NCI-H2107 treated with DMSO at 0.1 percent for 48 hours (cell line): Measurements from ENCODE around the gene CATSPERD.
"Not testable (repeated sequence)": the region's sequence is repeated elsewhere in the genome, so short reads cannot be mapped to it uniquely, and the experiment has no call there.

ENCODE experiments used
- DNase-seq: peaks from one replicate; lab custom pipeline; 2025; ENCODE audit not compliant: unreplicated experiment; lab: John Stamatoyannopoulos, UW

Gene CATSPERD

GRCh38 chr19:5733172-5733571 lies 12.7 kb downstream of the CATSPERD start:
- DNase-seq, result not testable (repeated sequence)

GRCh38 chr19:5738423-5738822 lies 18.0 kb downstream of the CATSPERD start:
- no peak for DNase-seq

GRCh38 chr19:5742051-5742450 lies 21.6 kb downstream of the CATSPERD start:
- DNase-seq, result no peak

GRCh38 chr19:5743630-5744029 lies 23.2 kb downstream of the CATSPERD start:
- no peak for DNase-seq

- not testable (repeated sequence) for DNase-seq
These were observed 24.6 kb downstream of the CATSPERD start for GRCh38 chr19:5744999-5745398.

- DNase-seq, result not testable (repeated sequence)
These were observed 28.5 kb downstream of the CATSPERD start for GRCh38 chr19:5748920-5749319.

- DNase-seq, result no peak
These were observed 29.1 kb downstream of the CATSPERD start for GRCh38 chr19:5749505-5749904.

- no peak for DNase-seq
These were observed 31.3 kb downstream of the CATSPERD start for GRCh38 chr19:5751709-5752108.

- DNase-seq, result no peak
These were observed 33.3 kb downstream of the CATSPERD start for GRCh38 chr19:5753743-5754142.

GRCh38 chr19:5762608-5763217 lies 42.3 kb downstream of the CATSPERD start:
- DNase-seq, result no peak

GRCh38 chr19:5765220-5765619 lies 44.8 kb downstream of the CATSPERD start:
- DNase-seq, result no peak

- no peak for DNase-seq
These were observed 47.5 kb downstream of the CATSPERD start for GRCh38 chr19:5767949-5768348.

- no peak for DNase-seq
These were observed 52.0 kb downstream of the CATSPERD start for GRCh38 chr19:5772416-5772815.

- DNase-seq, result no peak
These were observed 52.8 kb downstream of the CATSPERD start for GRCh38 chr19:5773276-5773675.

GRCh38 chr19:5774921-5775320 lies 54.5 kb downstream of the CATSPERD start:
- DNase-seq, result no peak

GRCh38 chr19:5775668-5776309 lies 55.4 kb downstream of the CATSPERD start:
- no peak for DNase-seq

GRCh38 chr19:5778402-5778801 lies 58.0 kb downstream of the CATSPERD start:
- no peak for DNase-seq

GRCh38 chr19:5780916-5781315 lies 60.5 kb downstream of the CATSPERD start:
- not testable (repeated sequence) for DNase-seq

- DNase-seq, result no peak
These were observed 61.9 kb downstream of the CATSPERD start for GRCh38 chr19:5782322-5782721.

GRCh38 chr19:5782945-5783919 lies 62.8 kb downstream of the CATSPERD start:
- no peak for DNase-seq

- no peak for DNase-seq
These were observed 64.2 kb downstream of the CATSPERD start, which contains the start of gene PRR22 for GRCh38 chr19:5784581-5785147. TSS of gene PRR22 (minus strand) at chr19:5784746. CDS start at chr19:5784660, 86 bp downstream.
